GM12875 (cell line): ENCODE results near the gene ISX.

ENCODE experiments used
- H3K4me3 ChIP-seq: one replicate; pipeline ENCODE4 v1.5.1; 2011; ENCODE audit warnings: low read depth, low read length, control low read depth
- CTCF ChIP-seq: IDR thresholded peaks from 2 replicates; pipeline ENCODE4 v1.5.1; 2011; ENCODE audit warnings: low read depth, mild to moderate bottlenecking, control low read depth, inconsistent platforms, low read length, moderate library complexity, borderline replicate concordance; ENCODE audit not compliant: insufficient read depth

The ISX gene

DNA sequence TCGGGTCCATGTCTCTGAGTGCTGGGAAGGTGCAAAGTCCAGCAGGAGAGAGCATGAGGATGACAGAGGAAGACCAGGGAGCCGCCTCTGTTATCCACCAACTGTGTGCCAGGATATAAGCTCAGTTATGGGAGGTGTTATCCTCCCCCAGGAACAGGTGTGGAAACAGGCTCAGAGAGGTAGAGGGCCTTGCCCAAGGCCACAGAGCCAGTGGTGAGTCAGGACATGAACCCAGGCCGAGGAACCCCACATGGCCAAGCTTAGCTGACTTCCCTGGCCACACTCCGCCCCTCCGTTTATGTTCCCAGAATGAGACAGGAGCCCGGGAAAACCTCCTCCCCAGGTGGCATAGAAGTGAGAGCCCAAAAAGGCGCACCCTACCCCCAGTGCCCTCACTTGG is 50.3 kb downstream of the ISX start:
- H3K4me3 ChIP-seq: no peak overlapping the region
- no peak for TF ChIP-seq CTCF

DNA sequence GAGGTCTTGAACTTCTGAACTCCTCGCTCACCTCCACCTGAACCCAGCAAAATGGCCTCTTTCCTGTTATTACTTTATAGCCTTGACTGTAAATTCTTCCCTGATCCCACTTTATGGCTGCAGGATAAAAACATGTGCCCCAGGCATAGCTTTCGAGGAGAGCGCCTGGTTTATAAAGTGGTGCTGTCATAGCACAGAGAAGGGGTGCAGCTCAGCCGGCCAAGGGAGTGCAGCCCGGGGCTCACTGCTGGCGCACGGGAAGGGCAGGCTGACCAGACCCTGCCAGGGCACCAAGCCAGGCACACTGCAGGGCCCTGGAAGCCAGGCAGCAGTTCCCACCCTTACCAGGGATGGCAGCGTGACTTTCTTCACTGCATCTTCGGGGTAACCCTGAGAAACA is 50.9 kb downstream of the ISX start:
- 0 out of 2 replicates have a peak, but pooled peaks have one; percentile 23 for TF ChIP-seq CTCF
- no peak overlapping the region for H3K4me3 ChIP-seq

DNA sequence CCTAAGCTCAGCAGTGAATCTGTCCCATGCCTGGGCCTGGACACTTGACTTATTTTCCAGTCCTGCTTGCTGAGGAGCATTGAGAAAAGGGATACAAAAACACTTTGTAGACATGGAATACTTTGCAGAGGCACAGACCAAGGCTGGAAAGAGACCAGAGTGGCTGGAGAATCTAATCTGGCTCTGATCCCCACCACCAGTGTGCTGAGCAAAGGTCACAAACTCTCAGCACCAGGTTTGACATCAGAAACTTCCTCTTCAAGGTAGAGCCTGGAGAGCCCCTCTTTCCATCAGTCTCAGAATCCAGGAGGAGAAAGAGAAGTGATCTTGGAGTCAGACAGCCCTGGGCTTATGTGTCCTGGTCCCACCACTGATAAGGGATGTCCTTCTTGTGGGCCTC is 53.5 kb downstream of the ISX start:
- no peak for TF ChIP-seq CTCF
- no peak overlapping the region for H3K4me3 ChIP-seq

GRCh38 chr22:35124691-35125219 is 58.8 kb downstream of the ISX start:
- no peak for TF ChIP-seq CTCF
- no peak overlapping the region for H3K4me3 ChIP-seq

- no peak overlapping the region for H3K4me3 ChIP-seq
- TF ChIP-seq CTCF: no peak
Observed at GRCh38 chr22:35126993-35127392, 61.0 kb downstream of the ISX start.

DNA sequence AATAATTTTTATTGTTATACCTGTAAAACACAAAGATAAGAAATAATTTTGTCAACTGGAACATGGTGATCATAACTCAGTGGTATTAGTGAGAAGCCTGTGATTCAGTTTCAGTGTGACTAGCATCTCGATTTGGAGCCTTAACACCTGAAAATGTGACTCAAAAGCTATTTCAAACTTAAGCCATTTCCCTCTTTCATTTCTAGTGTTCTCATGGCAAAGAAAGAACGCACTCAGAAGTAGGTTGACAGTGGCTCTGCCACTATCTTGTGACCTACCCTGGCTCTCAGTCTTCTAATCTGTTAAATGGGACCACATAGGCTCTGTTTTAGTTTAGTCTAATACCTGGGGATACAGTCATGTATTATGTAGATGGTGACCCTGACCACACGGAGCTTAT is 62.7 kb downstream of the ISX start:
- no peak overlapping the region for H3K4me3 ChIP-seq
- no peak for TF ChIP-seq CTCF

DNA sequence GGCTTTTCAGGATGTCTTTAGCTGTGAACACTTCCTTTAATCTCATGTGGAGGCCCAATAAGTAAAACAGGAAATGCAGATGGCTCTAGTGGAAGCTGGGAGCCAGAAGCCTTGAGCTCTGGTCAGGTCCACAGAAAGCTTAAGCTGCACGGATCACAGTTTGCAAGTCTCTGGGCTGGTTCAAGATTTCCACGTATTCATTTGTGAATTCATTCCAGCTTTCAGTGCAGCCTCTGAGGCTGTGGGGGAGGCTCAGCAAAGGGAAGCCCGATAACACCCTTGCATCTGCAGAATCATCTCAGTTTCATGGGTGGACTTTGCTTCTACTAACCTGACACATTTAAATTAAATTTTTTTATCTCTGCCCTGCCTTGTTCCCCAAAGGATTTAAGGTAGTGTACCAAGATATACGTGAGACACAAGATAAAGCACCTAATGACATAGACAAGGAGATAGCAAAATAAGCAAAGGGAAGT is 65.6 kb downstream of the ISX start:
- H3K4me3 ChIP-seq: no peak overlapping the region
- no peak for TF ChIP-seq CTCF
